DMS53 treated with DMSO at 0.1 percent for 48 hours (cell line): Measurements from ENCODE around the gene WIZ.
A peak's percentile ranks its signal among the peaks of the same experiment; 100 is the strongest.

ENCODE experiments used
- DNase-seq: peaks from one replicate; lab custom pipeline; 2025; ENCODE audit not compliant: unreplicated experiment; lab: John Stamatoyannopoulos, UW

Gene WIZ

GRCh38 chr19:15379083-15379998 lies 70.4 kb downstream of the WIZ start, which contains the start of gene AKAP8:
Gene AKAP8 (minus strand): TSS chr19:15379787. CDS start chr19:15379731, 56 bp downstream.
- DNase-seq, result peak; percentile 85

- peak; percentile 44 for DNase-seq
Observed at GRCh38 chr19:15378534-15379082, 71.1 kb downstream of the WIZ start.

- no peak for DNase-seq
Observed at GRCh38 chr19:15374796-15375440, 74.8 kb downstream of the WIZ start.

- no peak for DNase-seq
Observed at GRCh38 chr19:15374105-15374651, 75.6 kb downstream of the WIZ start.

GRCh38 chr19:15373644-15374043 lies 76.1 kb downstream of the WIZ start:
- no peak for DNase-seq

GRCh38 chr19:15372891-15373301 lies 76.9 kb downstream of the WIZ start:
- no peak for DNase-seq

GRCh38 chr19:15372470-15372869 lies 77.3 kb downstream of the WIZ start:
- DNase-seq, result no peak

GRCh38 chr19:15371786-15372380 lies 77.9 kb downstream of the WIZ start:
- no peak for DNase-seq

- no peak for DNase-seq
Observed at GRCh38 chr19:15371119-15371518, 78.6 kb downstream of the WIZ start.
